Measurements from ENCODE around the gene CAPZA1.

DNA sequence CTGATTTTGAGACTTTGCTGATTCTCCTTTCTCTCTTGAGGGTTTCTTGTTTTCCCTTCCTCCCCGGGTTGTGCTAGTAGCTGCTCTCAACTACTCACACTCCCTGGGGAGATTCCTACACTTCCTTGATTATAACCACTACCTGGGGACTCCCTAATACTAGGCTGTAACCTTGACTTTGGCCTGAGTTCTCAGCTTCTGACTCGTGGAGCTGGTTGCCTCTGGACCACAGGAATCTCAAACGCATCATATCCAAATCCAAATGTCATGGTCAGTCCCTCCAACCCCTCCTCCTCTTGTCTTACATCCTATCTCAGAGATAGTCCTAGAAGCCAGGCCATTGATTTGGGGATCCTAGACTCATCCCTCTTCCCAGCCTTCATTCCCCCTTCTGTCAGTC is 66.8 kb downstream of the CAPZA1 start:
- no peak for TF ChIP-seq EZH2phosphoT487 (IDR thresholded peaks at IDR 0.05; ENCODE audit: low read depth, severe bottlenecking, unreplicated experiment)
- TF ChIP-seq, protein P1, sequence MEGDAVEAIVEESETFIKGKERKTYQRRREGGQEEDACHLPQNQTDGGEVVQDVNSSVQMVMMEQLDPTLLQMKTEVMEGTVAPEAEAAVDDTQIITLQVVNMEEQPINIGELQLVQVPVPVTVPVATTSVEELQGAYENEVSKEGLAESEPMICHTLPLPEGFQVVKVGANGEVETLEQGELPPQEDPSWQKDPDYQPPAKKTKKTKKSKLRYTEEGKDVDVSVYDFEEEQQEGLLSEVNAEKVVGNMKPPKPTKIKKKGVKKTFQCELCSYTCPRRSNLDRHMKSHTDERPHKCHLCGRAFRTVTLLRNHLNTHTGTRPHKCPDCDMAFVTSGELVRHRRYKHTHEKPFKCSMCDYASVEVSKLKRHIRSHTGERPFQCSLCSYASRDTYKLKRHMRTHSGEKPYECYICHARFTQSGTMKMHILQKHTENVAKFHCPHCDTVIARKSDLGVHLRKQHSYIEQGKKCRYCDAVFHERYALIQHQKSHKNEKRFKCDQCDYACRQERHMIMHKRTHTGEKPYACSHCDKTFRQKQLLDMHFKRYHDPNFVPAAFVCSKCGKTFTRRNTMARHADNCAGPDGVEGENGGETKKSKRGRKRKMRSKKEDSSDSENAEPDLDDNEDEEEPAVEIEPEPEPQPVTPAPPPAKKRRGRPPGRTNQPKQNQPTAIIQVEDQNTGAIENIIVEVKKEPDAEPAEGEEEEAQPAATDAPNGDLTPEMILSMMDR (IDR thresholded peaks at IDR 0.05; ENCODE audit: poor library complexity), result no peak

Data from hepatocyte (in vitro differentiated cells).